ENCODE results near the gene SP1.

DNA sequence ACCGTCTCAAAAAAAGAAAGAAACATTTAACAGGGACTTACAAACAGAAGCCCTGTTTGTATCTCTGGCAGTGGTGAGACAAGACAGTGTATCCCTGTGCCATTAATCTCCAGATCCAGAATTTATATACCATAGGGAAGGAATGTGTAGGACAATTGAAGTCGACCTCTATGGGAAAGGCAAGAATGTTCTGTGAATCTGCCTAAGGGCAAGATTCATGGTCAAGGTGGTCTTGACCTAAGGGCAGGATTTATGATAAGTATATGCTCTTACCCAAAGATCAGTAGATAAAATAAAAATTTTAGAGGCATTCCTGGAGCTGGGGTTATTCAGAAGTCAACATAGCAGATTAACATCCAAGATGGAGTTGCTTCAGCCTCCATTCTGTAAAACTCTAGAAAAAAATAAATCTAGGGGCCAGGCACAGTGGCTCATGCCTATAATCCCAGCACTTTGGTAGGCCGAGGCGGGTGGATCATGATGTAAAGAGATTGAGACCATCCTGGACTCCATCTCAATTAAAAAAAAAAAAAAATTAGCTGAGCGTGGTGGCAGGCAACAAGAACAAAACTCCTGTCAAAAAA lies 21.0 kb upstream of the SP1 start:
- TF ChIP-seq, protein P1, sequence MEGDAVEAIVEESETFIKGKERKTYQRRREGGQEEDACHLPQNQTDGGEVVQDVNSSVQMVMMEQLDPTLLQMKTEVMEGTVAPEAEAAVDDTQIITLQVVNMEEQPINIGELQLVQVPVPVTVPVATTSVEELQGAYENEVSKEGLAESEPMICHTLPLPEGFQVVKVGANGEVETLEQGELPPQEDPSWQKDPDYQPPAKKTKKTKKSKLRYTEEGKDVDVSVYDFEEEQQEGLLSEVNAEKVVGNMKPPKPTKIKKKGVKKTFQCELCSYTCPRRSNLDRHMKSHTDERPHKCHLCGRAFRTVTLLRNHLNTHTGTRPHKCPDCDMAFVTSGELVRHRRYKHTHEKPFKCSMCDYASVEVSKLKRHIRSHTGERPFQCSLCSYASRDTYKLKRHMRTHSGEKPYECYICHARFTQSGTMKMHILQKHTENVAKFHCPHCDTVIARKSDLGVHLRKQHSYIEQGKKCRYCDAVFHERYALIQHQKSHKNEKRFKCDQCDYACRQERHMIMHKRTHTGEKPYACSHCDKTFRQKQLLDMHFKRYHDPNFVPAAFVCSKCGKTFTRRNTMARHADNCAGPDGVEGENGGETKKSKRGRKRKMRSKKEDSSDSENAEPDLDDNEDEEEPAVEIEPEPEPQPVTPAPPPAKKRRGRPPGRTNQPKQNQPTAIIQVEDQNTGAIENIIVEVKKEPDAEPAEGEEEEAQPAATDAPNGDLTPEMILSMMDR (IDR thresholded peaks at IDR 0.05) = no peak
- TF ChIP-seq POLR2A (IDR thresholded peaks at IDR 0.05) = no peak

Measured in esophagus squamous epithelium (tissue), 4 donors.